SIG-M5 treated with dmso at 0.1 percent for 504 hours (cell line): ENCODE data around the gene CRIM1.

ENCODE experiments used
- DNase-seq: peaks from one replicate; lab custom pipeline; 2025; ENCODE audit not compliant: unreplicated experiment; lab: John Stamatoyannopoulos, UW

CRIM1 gene

DNA sequence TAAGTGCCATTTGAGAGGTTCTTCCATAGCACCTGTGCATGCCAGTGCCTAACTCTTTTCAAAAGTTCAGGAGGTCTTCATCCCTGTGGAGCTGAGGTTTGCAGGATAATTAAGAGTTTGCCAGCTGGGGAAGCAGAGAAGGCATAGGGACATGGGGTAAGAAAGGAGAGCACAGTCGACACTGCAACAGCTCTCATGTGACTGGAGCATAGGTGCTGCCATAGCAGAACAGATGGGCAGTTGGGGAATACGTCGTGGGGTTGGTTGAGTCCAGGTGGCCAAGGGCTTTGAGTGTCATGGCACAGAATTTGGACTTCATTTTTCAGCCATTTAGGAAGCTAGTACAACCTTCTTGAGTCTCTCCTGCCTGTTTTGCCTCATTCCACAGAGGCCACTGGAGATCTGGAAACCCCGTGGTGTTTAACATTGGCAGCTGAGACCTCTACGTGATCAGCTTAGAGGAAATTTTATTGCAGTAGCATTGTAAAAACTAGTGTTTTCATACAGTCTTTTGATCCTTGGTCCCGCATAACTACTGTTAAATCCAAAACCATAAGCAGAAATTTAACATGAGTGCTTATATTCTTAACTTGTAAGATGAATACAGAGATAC is 65.1 kb downstream of the CRIM1 start:
- no peak for DNase-seq

DNA sequence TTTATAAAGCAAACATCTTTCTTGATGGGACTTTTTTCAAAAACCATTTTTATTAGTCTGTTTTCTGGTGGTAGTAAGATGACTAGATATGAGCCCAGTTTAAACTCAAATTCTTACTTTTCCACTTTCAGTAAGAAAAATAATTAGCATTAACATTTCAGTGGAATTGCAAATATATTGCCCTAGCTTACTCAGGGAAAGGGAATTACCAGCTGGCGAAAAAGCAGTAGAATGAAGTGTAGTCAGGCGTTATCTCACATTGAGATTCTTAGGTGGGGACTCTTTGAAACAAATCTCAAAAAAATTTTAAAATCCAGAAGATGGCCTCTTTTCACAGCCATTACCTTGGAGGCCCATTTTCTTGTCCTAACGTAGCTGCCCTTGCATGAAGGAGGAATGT is 65.8 kb downstream of the CRIM1 start:
- no peak for DNase-seq

DNA sequence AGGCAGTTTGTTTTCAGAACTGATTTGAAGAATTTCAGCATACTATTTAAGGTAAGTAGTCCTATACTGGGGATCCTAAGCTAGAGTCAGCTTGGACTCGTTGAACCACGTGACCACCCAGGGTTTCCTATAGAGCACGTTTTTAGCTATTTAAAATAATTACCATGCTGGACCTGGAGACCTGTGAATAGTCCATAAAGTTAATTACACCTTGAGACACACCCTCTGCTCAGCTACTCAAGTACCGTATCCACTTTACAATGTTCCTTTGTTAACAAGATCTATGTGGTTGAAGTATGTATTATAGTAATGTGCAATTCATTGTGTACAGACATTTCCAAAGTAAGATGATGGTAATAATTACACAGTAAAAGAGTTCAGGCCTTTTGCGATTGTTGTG is 67.6 kb downstream of the CRIM1 start:
- no peak for DNase-seq

DNA sequence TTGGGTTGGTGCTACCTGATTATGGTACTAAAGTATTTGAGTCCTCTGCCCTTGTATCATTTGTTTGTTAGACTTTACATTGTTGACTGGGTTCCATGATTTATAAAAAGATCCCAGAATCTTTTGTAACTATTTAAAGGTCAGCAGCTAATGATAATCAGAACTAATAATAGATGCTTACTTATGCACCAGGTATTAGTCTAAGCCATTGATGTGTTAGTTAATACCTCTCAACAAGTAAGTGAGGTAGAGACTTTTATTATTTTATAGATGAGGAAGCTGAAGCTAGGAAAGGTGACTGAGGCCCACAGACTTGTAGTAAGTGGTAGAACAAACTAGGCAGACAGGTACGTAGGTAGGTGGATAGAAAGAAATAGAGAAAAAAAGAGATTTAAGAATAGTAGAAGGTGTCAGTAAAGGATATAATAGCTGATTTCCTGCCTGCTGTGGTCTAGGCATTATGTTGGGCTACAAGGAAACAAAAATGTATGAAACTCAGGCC is 68.1 kb downstream of the CRIM1 start:
- no peak for DNase-seq

DNA sequence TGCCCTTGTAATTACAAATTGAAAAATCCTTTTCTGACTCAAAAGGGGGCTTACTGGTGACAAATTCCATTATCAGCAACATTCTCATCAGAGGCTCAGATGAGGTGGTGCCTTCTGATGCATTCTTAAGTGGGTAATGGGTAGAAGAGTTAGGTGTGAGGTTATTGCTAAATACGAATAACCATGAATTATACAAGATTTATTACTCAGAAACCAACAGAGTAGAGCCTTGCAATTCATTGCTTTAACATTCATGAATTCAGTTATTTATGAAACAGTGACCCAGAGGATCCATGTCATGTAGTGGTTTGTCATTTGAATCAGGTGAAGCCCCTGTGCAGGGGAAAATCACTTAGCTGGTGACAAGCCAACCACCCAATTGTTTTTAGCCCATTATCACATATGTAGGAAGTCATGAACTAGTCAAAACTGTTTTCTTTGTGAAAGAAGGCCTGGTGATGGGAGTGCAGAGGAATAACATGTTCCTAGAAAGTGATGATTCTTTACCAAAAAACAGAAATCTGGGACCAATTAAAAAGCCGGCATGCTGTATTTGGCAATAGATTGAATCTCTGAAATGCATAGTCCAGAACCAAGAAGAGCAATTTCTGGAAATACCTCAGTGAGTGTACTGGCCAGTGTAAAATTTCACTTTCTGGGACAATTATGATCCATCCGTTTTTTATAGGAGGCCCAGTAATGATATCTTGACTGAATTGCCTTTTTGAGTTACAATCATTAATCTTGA is 70.2 kb downstream of the CRIM1 start:
- DNase-seq: no peak

DNA sequence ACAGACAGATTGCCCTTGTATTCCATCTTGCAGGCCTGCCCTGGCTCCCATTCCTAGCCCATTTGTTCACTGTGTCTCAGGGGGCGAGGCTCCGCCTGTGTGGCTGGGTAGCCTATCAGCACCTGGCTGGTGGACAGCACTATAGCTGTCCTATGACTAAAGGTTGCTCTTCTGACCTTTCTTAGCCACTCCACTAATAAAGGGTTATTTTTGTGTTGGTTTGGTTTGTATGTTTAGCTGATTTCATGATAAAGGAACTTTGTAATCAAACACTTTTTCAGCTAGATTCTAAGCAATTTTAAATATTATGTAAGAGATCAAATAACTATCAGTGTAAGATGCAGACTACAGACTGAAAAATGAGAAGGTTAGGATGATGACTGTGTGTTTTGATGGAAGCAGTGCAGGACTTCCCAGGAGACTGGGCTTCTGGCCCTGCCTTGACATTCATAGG is 72.2 kb downstream of the CRIM1 start:
- DNase-seq: no peak

DNA sequence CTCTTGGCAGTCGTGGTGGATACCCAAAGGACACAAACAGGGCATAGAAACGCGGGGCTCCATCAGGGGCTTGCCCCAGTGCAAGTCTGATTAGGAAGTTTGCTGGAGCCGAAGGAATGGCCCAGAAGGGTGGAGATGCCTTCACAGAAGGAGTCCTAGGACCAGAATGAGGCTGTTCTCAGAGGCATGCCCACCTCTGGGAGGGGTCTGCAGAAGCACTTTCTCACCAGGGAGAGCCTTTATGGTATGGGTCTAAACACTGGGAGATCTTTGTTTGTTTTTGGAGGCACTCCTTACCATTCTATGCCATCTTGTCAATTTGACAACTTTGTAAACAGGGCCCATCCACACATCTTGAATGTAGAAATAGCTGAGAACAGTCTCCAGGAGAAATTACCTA is 75.0 kb downstream of the CRIM1 start:
- DNase-seq: no peak

DNA sequence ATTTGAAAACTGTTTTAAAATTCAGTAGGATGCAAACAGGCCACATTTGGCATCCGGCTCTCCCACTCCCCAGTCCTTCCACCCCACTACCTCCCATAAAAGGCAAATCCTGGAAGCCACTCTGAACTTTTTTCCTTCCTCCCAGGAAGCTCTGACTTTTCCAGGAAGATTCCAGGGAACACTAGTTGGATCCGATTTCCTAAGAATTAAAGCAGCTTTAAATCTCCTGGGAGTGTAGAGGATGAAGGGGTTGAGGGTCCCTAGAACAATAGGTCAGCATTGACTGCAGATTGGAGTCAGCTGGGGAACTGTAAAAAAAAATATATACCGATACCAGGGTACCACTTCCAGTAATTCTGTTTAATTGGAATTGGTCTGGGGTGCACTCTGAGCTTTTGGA is 76.9 kb downstream of the CRIM1 start:
- no peak for DNase-seq

DNA sequence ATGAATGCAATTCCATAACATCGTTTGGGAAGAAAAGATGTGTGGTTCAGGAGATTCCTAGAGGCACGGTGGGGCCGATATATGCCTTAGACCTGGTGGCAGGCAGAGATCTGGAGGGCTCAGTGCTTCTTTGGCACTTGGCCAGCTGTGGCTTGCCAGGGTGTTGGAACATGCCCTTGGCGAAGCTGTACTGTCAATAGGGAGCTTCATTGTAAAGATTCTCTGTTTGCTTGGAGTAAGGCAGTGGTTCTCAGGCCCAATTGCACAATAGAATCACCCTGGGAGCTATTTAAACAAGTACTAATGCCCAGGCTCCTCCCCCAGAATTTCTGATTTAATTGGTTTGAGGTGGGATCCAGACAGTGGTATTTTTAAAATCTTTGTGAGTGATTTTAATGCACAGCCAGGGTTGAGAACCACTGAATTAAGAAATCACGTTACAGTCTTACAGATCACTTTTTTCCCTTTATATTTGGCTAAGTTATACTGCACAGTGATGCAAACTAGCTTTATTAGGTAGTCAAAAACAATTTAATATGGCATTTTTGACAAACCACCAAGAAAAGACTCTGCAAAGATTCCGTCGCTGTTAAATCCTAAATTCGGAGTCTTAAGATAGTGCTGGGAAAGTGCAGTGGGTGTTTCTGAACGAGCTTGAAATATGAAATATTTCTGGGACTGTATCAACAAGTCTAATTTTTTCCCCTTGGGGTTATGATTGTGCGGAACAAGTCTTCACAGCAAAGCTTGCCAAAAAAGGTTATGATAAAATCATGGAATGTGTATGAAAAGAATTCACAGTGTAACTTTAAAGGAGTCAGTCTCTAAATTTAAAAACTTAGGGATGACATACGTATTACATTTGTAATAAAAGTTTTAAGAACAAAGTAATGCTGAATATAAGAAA is 78.0 kb downstream of the CRIM1 start:
- DNase-seq: no peak

DNA sequence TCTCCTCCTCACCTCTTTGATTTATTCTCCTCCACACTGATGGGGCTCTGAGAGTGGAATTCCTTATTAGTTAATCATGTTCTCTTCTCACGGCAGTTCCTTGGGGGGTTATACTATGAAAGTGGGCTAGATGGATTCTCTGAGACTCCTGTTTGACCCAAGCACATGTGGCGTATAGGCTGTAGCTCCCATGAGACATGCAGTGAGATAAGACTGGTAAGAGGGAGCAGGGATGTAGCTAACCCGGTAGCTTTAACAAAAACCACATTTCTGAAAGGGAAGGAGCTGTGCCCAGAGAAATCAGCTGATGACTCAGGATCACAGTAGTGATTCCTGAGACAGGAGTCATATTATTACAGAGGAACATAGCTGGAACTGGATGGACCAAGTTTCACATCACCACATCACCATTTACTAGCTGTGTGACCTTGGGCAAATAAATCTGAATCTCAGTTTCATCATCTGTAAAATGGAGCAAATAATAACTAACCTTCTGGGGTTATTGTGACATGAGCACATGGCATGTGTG is 82.9 kb downstream of the CRIM1 start:
- no peak for DNase-seq

DNA sequence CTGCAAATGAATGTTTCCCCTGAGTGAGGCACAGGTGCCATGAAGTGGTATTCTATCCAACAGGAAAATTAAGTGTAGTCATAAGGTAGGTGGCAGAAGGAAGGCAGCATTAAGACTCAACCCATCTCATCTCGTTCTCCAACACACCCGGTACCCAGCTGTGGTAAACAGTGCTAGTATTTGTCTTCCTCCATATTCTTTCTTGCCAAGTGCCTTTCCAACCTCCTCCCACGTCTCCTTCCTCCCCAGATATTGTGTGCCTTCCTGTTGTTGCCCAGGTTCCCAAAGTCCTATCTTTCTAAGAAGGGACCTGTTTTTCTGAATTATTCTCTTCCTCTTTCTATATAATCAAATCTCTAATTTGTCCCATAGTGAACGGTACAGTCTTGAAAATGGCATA is 83.5 kb downstream of the CRIM1 start:
- DNase-seq: no peak

DNA sequence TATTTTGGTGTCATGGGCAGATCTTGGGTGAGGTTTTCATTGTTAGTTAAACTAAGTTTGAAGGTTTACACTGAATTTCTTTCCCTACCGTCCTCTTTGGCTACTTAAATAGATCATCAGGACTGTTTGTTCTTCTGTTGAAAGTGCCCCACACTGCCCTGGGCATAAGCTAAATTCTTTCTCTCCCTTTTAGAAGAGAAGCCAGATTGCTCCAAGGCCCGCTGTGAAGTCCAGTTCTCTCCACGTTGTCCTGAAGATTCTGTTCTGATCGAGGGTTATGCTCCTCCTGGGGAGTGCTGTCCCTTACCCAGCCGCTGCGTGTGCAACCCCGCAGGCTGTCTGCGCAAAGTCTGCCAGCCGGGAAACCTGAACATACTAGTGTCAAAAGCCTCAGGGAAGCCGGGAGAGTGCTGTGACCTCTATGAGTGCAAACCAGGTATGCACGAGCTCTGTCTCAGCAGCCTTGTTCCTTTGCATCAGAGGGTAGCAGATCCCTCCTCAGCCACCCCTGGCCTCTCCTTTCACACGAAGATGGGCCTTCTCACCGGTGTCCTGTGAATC is 85.6 kb downstream of the CRIM1 start:
- no peak for DNase-seq

DNA sequence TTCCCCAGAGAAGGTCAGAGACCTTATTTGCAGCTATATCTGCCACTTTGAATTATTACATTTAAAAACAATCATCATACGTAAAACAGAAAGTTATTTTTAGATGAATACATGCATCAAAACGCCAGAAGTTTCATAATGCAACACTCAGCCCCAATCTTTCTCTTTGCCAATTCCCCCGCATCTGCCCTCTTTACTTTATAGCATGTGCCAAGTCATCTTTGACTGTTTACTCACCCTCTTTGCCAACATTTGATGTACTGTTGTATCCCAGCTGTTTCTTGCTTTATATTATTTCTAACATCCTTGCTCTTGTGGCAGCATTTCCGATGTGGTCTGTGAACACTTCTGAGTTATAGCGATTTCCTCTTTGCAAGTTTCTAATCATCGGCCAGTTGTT is 86.2 kb downstream of the CRIM1 start:
- DNase-seq: no peak

DNA sequence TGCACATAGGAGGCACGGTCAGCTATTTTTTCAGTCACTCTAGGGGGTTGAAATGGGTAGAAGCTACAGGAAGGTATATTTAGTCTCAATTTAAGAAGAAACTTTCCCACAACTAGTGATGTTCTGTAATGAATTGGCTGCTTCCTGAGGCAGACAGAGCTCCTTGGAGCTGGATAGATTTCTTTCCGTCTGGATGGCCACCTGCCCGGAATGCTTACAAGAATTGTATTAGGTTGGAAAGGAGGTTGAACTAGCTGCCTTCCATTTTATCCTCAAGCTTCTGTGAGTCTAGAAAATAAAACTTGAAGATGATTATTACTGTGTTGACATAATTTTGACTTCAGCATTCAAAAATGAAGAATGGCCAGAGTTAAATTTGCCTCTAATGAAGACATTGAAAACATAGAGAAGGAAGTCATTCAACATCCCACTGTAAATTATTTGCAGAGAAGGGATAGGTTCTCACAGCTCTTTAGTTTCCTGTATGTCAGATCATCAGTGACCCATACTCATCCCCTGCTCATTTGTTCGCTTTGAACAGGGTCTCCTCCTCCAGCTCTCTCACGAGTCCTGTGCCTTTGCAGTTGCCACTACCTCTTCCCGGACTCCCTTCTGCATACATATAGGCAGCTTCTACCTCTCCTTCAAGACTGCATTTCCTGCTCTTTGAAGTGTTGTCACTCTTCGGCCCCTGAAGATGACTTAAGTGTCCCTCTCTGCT is 88.8 kb downstream of the CRIM1 start:
- DNase-seq: no peak

DNA sequence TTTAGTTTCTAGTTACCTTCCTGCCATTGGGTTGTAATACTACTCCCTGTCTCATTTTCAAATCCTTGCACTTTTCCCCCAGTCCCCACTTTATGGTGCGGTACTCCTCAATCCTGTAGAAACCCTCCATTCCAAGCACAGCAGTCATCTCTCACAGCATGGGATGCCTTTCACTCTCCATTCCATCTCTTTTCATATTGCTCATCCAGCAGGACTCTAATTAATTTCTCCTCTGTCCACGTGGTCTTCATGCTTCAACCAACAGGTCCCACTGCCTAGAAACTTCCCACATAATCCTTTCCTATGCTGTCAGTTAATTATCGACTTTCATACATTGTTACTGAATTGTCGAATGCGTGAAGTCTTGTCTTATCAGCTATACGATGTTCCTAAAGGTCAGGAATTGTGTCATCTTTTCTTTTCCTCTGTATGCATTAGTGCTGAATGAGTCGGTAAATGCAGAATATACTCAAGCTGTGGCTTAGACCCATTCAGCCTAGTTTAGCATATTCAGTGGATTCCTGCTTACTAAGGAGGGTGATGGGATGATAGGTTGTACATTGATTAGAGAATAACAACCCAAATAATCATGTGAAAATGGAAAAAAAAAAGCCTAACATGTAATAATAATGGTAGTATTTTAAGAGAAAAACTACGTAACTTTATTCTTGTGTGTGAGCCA is 89.7 kb downstream of the CRIM1 start:
- DNase-seq: no peak

DNA sequence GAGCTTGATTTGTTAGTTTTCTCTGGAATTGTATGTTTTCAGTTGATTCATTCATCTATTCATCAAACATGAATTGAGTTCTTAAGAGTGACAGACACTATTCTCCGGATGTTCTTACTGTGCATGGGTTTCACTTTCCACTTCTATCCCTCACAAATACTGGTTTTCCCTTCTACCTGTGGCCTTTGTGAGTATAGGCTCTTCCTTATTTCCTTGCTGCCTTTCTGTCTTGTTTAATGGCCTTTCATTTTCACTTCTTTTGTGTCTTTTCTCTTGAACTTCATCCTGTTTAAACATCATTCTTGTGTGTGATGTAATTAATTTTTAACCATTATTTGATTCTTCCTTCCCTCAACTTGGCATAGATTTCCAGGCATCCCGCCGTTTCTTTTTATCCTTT is 90.7 kb downstream of the CRIM1 start:
- DNase-seq: no peak

DNA sequence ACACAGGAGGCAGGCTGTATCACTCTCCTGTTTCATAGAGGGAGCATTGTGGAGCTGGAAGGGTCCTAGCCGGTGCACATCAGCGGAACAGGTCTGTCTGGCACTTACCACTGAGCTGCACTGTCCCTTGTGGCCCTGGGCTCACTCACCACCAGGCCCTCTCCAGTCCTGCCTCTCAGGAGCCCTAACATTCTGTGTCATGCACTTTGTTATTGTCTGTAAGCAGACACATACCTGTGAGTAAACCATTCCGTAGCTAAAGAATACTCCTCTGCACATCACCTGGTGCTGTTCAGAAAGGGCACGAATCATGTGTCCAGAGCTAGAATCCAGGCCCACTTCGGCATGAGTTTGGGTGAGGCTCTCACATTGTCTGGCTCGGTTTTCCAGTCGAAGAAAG is 93.6 kb downstream of the CRIM1 start:
- no peak for DNase-seq

DNA sequence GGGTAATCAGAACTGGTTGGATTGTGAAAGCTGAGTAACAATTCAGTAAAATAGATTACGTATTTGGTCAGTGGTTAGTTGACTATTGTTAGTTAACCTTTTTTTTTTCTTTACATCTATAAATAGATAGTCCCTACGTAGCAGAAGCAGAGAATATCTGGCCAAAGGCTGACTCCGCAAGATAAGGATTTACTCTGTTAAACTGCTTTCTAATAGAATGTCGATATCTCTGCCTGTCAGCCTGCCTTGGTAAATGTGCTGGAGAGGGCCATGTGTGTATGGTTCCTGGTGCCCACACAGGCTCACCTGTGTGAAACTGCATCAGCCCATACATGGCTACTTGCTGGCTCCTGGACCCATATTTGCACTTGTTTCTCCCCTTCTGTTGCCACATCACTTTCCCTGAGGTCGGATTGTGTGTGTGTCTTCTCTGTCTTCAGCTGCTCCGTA is 94.4 kb downstream of the CRIM1 start:
- DNase-seq: no peak

DNA sequence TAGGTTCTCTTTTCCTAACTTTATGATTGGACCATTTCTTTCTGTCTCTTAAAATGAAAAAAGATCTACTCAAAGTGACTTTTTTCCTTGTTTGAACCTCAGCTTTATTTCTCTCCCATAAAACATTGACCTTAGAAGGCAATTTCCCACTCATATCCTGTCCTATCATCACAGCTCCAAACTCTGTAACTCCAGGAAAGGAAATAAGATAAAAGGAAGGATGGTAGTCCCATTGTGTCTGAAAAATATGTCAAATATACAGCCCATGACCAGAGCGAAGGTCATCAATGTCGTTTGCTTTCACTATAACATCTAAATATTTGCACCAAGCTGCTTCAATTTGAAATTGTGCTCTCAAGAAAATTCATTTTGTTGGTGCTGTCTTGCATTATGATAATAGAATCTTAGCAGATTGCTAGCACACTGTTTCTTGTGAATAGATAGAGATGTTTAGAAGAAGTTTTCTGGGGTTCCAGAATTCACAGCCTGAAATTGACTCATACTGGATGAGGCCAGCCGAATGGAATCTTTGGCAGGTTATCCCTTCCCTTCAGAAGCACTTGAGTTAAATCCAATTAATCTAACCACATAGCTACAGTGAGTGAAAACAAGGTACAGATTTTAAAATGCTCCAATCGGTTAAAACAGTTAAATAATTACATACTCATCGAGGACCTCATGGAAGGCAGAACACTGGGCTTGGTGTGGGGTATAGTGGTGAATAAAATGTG is 95.1 kb downstream of the CRIM1 start:
- DNase-seq: no peak
